ENCODE measurements around the gene SCGB1D1. TPM values are rescaled to one million over a fixed set of nuclear protein-coding genes. Genes with fewer than 3 reads are reported as not detected.

The SCGB1D1 gene
- polyA plus RNA-seq, 1 of the 3 experiments (the other 2 are of a cell fraction) = not detected

- H3K27ac ChIP-seq (ENCODE audit: low read depth in 2 of 2, low read length in 1 of 2) = no peak overlapping the region
- POLR2A ChIA-PET = no interaction called here
- H3K36me3 ChIP-seq (replicated peaks in 1 of 2; ENCODE audit: control insufficient read depth in 1 of 2, insufficient read depth in 2 of 2, low read length in 1 of 2) = no peaks in the 10 kb centered on the region
- H3K4me3 ChIP-seq (ENCODE audit: low read depth in 2 of 2, low read length in 1 of 2) = no peak overlapping the region
- CTCF ChIA-PET = no interaction called here
- no peaks in the 10 kb centered on the region; the same call in 1 of the 2 replicates for H3K27me3 ChIP-seq (ENCODE audit: insufficient read depth)
- TF ChIP-seq ZBTB33 (IDR thresholded peaks at IDR 0.05; ENCODE audit: borderline replicate concordance, low read depth) (no peak), CTCF (IDR thresholded peaks at IDR 0.05) (no peak), GATA2 (CRISPR knock-in tag; IDR thresholded peaks at IDR 0.05) (no peak), RXRA (IDR thresholded peaks at IDR 0.05; ENCODE audit: borderline replicate concordance, low read depth) (no peak), MXI1 (IDR thresholded peaks at IDR 0.05; ENCODE audit: low read depth, low read length) (no peak), TAF1 (IDR thresholded peaks at IDR 0.05; ENCODE audit: borderline replicate concordance, low read depth, low read length) (no peak), GABPA (IDR thresholded peaks at IDR 0.05; ENCODE audit: low read depth) (no peak), POLR2AphosphoS5 (IDR thresholded peaks at IDR 0.05; ENCODE audit: low read depth, low read length) (no peak)
- no peak overlapping the region for H3K4me2 ChIP-seq
- H3K4me1 ChIP-seq (ENCODE audit: control insufficient read depth in 1 of 2, insufficient read depth in 2 of 2, low read depth in 1 of 2, low read length in 1 of 2) = no peaks in the 10 kb centered on the region; a peak in 1 of 4 replicates
- no peak overlapping the region for H3K9ac ChIP-seq
- no peaks in the 10 kb centered on the region for H3K79me2 ChIP-seq (ENCODE audit: insufficient read depth)
- no peaks in the 10 kb centered on the region for H3K9me2 ChIP-seq
- DNase-seq = no peak
- H3K9me3 ChIP-seq = no peaks in the 10 kb centered on the region
- H2AFZ ChIP-seq (ENCODE audit: low read depth) = no peak overlapping the region
- WGBS (ENCODE audit: low lambda C conversion rate) = 18% methylated on average over 4 of the region's 4 CpGs
- H3F3A ChIP-seq (replicated peaks; ENCODE audit: insufficient read depth) = no peaks in the 10 kb centered on the region
- no peaks in the 10 kb centered on the region for H4K20me1 ChIP-seq (ENCODE audit: insufficient read depth)
These were observed 47.5 kb downstream of the SCGB1D1 start for GRCh38 chr11:62237499-62237898.

- DNase-seq = no peak
- TF ChIP-seq TAF1 (IDR thresholded peaks at IDR 0.05; ENCODE audit: borderline replicate concordance, low read depth, low read length) = no peak
- no peak for TF ChIP-seq EP300 (IDR thresholded peaks at IDR 0.05; ENCODE audit: borderline replicate concordance in 1 of 2, low read depth in 1 of 2, low read length in 1 of 2)
- TF ChIP-seq RCOR1 (IDR thresholded peaks at IDR 0.05; ENCODE audit: low read length) = no peak
- no peak for TF ChIP-seq RXRA (IDR thresholded peaks at IDR 0.05; ENCODE audit: borderline replicate concordance, low read depth)
- no peak for TF ChIP-seq NFIC (IDR thresholded peaks at IDR 0.05; ENCODE audit: borderline replicate concordance)
- no peak for TF ChIP-seq ELF1 (IDR thresholded peaks at IDR 0.05)
- TF ChIP-seq CHD2 (IDR thresholded peaks at IDR 0.05; ENCODE audit: low read length, partially characterized antibody) = no peak
- no peak for TF ChIP-seq REST (IDR thresholded peaks at IDR 0.05; ENCODE audit: low read depth, low read length)
- no peak for TF ChIP-seq FOXJ3 (CRISPR knock-in tag; IDR thresholded peaks at IDR 0.05)
- TF ChIP-seq MXI1 (IDR thresholded peaks at IDR 0.05; ENCODE audit: low read depth, low read length) = no peak
- no peak for TF ChIP-seq GATA2 (CRISPR knock-in tag; IDR thresholded peaks at IDR 0.05)
- no peak for TF ChIP-seq EZH2phosphoT487 (IDR thresholded peaks at IDR 0.05; ENCODE audit: borderline replicate concordance, low read depth)
- no peak for TF ChIP-seq GABPA (IDR thresholded peaks at IDR 0.05; ENCODE audit: low read depth)
- no peak for TF ChIP-seq RAD21 (IDR thresholded peaks at IDR 0.05; ENCODE audit: low read length)
- no peak for TF ChIP-seq FOSL2 (IDR thresholded peaks at IDR 0.05; ENCODE audit: borderline replicate concordance, low read depth)
- no peak for TF ChIP-seq YY1 (IDR thresholded peaks at IDR 0.05; ENCODE audit: low read depth)
- TF ChIP-seq TEAD4 (IDR thresholded peaks at IDR 0.05; ENCODE audit: borderline replicate concordance, insufficient read depth) = no peak
These were observed 48.1 kb downstream of the SCGB1D1 start for GRCh38 chr11:62238151-62238550.

More at GRCh38 chr11:62238151-62238550, 48.1 kb downstream of the SCGB1D1 start:
- H2AFZ ChIP-seq (ENCODE audit: low read depth) = no peak overlapping the region
- H3K36me3 ChIP-seq (replicated peaks in 1 of 2; ENCODE audit: control insufficient read depth in 1 of 2, insufficient read depth in 2 of 2, low read length in 1 of 2) = no peaks in the 10 kb centered on the region
- H3K79me2 ChIP-seq (ENCODE audit: insufficient read depth) = no peaks in the 10 kb centered on the region
- POLR2A ChIA-PET = no interaction called here
- no peak overlapping the region for H3K9ac ChIP-seq
- H3K4me3 ChIP-seq (ENCODE audit: low read depth in 2 of 2, low read length in 1 of 2) = no peak overlapping the region
- no peaks in the 10 kb centered on the region for H3K9me2 ChIP-seq
- H3K4me2 ChIP-seq = no peak overlapping the region
- H3F3A ChIP-seq (replicated peaks; ENCODE audit: insufficient read depth) = no peaks in the 10 kb centered on the region
- WGBS (ENCODE audit: low lambda C conversion rate) = 7% methylated on average over 4 of the region's 4 CpGs
- H3K27me3 ChIP-seq (ENCODE audit: insufficient read depth) = no peaks in the 10 kb centered on the region; the same call in 1 of the 2 replicates
- no peaks in the 10 kb centered on the region for H4K20me1 ChIP-seq (ENCODE audit: insufficient read depth)
- no peaks in the 10 kb centered on the region; a peak in 1 of 4 replicates for H3K4me1 ChIP-seq (ENCODE audit: control insufficient read depth in 1 of 2, insufficient read depth in 2 of 2, low read depth in 1 of 2, low read length in 1 of 2)
- no peaks in the 10 kb centered on the region for H3K9me3 ChIP-seq
- no peak overlapping the region for H3K27ac ChIP-seq (ENCODE audit: low read depth in 2 of 2, low read length in 1 of 2)
- CTCF ChIA-PET = interaction anchor here (0.8 kb wide), 1 partner anchor 85 kb away, joined by 5 read pairs; no protein-coding TSS in a partner anchor
